NT2/D1 (cell line): ENCODE data around the gene C6orf52.

Source experiments
- SUZ12 ChIP-seq: IDR thresholded peaks from 2 replicates; pipeline ENCODE4 v1.6.1; 2011; ENCODE audit not compliant: insufficient read length, insufficient read depth; ENCODE audit errors: extremely low read depth
- YY1 ChIP-seq: IDR thresholded peaks from 2 replicates; pipeline ENCODE4 v1.6.1; 2011; ENCODE audit not compliant: insufficient read length, insufficient read depth
- ZNF274 ChIP-seq: IDR thresholded peaks from 2 replicates; pipeline ENCODE4 v1.6.1; 2011; ENCODE audit warnings: mild to moderate bottlenecking, low read depth, low read length

- TF ChIP-seq YY1 (no peak), SUZ12 (no peak), ZNF274 (no peak)
These were observed 42.3 kb upstream of the C6orf52 start for GRCh38 chr6:10736731-10737130.
